Esophagus squamous epithelium (tissue), 4 donors: Measurements from ENCODE around the gene NR6A1.

Experiments used
- POLR2A ChIP-seq, 4 donors: fragments of 450-650 bp; IDR thresholded peaks; one replicate each; pipeline ENCODE4 v1.6.1; 2017; ENCODE audit warnings: antibody characterized with exemption in 4 of 4, mild to moderate bottlenecking in 4 of 4, moderate library complexity in 3 of 4
- TF ChIP-seq, protein P1 (sequence below), 6 experiments: fragments of 450-650 bp in 4 of 6; fragments of 200-600 bp in 2 of 6; sonication (generic) in 2 of 6; IDR thresholded peaks; one replicate each; pipeline ENCODE4 v1.5.1; 2016 to 2019; ENCODE audit warnings: antibody characterized with exemption in 6 of 6, mild to moderate bottlenecking in 4 of 6, moderate library complexity in 4 of 6

DNA sequence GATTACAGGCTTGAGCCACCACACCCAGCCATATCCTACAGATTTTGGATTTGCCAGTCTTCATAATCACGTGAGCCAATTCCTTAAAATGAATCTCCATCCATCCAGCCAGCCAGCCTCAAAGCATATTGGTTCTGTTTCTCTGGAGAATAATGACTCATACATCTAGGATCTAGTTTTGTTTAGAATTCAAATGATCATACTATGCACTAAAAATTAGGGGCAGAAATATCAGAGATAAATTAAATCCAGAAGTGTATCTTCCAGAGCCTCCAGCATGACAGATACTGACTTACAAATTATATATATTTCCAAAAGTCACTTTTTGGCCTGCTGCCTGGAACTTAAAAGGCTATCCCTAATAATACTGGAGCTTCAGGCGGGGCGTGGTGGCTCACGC, 144.8 kb downstream of the NR6A1 start:
- TF ChIP-seq, protein P1, sequence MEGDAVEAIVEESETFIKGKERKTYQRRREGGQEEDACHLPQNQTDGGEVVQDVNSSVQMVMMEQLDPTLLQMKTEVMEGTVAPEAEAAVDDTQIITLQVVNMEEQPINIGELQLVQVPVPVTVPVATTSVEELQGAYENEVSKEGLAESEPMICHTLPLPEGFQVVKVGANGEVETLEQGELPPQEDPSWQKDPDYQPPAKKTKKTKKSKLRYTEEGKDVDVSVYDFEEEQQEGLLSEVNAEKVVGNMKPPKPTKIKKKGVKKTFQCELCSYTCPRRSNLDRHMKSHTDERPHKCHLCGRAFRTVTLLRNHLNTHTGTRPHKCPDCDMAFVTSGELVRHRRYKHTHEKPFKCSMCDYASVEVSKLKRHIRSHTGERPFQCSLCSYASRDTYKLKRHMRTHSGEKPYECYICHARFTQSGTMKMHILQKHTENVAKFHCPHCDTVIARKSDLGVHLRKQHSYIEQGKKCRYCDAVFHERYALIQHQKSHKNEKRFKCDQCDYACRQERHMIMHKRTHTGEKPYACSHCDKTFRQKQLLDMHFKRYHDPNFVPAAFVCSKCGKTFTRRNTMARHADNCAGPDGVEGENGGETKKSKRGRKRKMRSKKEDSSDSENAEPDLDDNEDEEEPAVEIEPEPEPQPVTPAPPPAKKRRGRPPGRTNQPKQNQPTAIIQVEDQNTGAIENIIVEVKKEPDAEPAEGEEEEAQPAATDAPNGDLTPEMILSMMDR (IDR thresholded peaks at IDR 0.05): no peak
- TF ChIP-seq POLR2A (IDR thresholded peaks at IDR 0.05): no peak
